ENCODE data around the gene ANKRD60. TPM values are rescaled to one million over a fixed set of nuclear protein-coding genes. Genes with fewer than 3 reads are reported as not detected.

ANKRD60 gene
- total RNA-seq, 1 experiment from 2014 or later: not detected

GRCh38 chr20:58212636-58213035 lies 15.8 kb downstream of the ANKRD60 start:
- Histone ChIP-seq H3K18ac (ENCODE audit: insufficient read length, low read depth, low read length) (no peak overlapping the region), H3K4me2 (ENCODE audit: insufficient read depth, insufficient read length, low read length) (no peak overlapping the region), H3K79me1 (ENCODE audit: insufficient read depth, low read depth, low read length, poor library complexity, severe bottlenecking) (no peaks in the 10 kb centered on the region), H4K20me1 (ENCODE audit: control insufficient read depth, insufficient read depth, insufficient read length) (no peaks in the 10 kb centered on the region), H3K14ac (ENCODE audit: insufficient read depth, low read length) (no peak overlapping the region), H2BK5ac (ENCODE audit: insufficient read length, low read length) (no peak overlapping the region), H3T11ph (ENCODE audit: low read length) (no peak overlapping the region), H4K8ac (replicated peaks; ENCODE audit: insufficient read length, low read depth, low read length) (no peak overlapping the region), H3K9ac (ENCODE audit: extremely low read depth, insufficient read length, low read length) (no peak overlapping the region), H2BK15ac (ENCODE audit: low read depth, low read length) (no peak overlapping the region), H4K5ac (ENCODE audit: insufficient read length, low read depth, low read length) (no peak overlapping the region), H3K23ac (ENCODE audit: insufficient read length, low read depth, low read length) (no peak overlapping the region), H4K91ac (ENCODE audit: insufficient read length, low read depth, low read length) (no peak overlapping the region), H2BK120ac (ENCODE audit: low read depth, low read length, poor library complexity, severe bottlenecking) (no peak overlapping the region), H2AFZ (ENCODE audit: low read length) (no peak overlapping the region), H3K4ac (ENCODE audit: low read depth, low read length) (no peak overlapping the region), H3K23me2 (ENCODE audit: insufficient read length, low read depth, low read length, poor library complexity, severe bottlenecking) (no peaks in the 10 kb centered on the region), H3K56ac (ENCODE audit: insufficient read length, low read depth, low read length) (no peak overlapping the region), H2AK5ac (ENCODE audit: insufficient read length, low read length) (no peak overlapping the region), H3K27ac (ENCODE audit: insufficient read length, low read depth, low read length) (no peak overlapping the region), H2BK20ac (ENCODE audit: low read depth, low read length, poor library complexity, severe bottlenecking) (no peak overlapping the region), H3K79me2 (ENCODE audit: insufficient read depth, low read length) (no peaks in the 10 kb centered on the region), H3K4me1 (ENCODE audit: insufficient read depth, low read length) (no peaks in the 10 kb centered on the region), H3K27me3 (ENCODE audit: insufficient read depth, low read length) (no peaks in the 10 kb centered on the region), H3K9me3 (ENCODE audit: control insufficient read depth, low read depth, low read length) (no peaks in the 10 kb centered on the region), H2BK12ac (ENCODE audit: insufficient read length, low read depth, low read length) (no peak overlapping the region)
- no CpG with 5 or more reads among the region's 17 CpGs for WGBS (ENCODE audit: extremely low coverage, insufficient read length, low lambda C conversion rate)
- H3K4me3 Mint-ChIP-seq: no peak overlapping the region
- no peak for TF ChIP-seq CTCF (conservative IDR thresholded peaks at IDR 0.05)
- no peak for DNase-seq
- 0 out of 4 replicates have a peak, but pooled peaks cover 0 to 3% of the 10 kb centered on the region in 2 experiments for H3K4me1 Mint-ChIP-seq
- no peaks in the 10 kb centered on the region; a peak in 1 of 7 replicates for H3K36me3 Mint-ChIP-seq (ENCODE audit: insufficient read depth in 1 of 3, low read depth in 3 of 3)
- H3K9me3 Mint-ChIP-seq: no peaks in the 10 kb centered on the region; a peak in 2 of 5 replicates
- H3K27me3 Mint-ChIP-seq (ENCODE audit: low read depth): peaks cover 23% of the 10 kb centered on the region
- no peak overlapping the region for H3K27ac Mint-ChIP-seq
